HEK293 (cell line): ENCODE measurements around the gene ENSA.
"Not testable (repeated sequence)": the region's sequence is repeated elsewhere in the genome, so short reads cannot be mapped to it uniquely, and the experiment has no call there.

ENCODE experiments used
- CTCF ChIA-PET: fragments of 350-600 bp; formaldehyde crosslinking; extraction: SDS; loops from one replicate; lab custom pipeline; 2021; ENCODE audit warnings: antibody characterized with exemption; lab: Yijun Ruan, JAX
- POLR2A ChIA-PET: fragments of 300-600 bp; formaldehyde crosslinking; extraction: SDS; loops from one replicate; lab custom pipeline; 2020; ENCODE audit warnings: antibody characterized with exemption, inconsistent platforms; lab: Yijun Ruan, JAX
- H3K27ac ChIP-seq: fragments of 200-500 bp; sonication (Bioruptor generic); 2 replicates; pipeline ENCODE4 v1.5.1; 2014; ENCODE audit warnings: low read depth, low read length, control low read depth, inconsistent platforms; ENCODE audit errors: extremely low read depth
- H3K36me3 ChIP-seq, 2 experiments: fragments of 200-500 bp in 1 of 2; sonication (Bioruptor generic) in 1 of 2; 1 replicate in 1 of 2; 2 replicates in 1 of 2; pipeline ENCODE4 v1.5.1; 2014 to 2017; ENCODE audit warnings: inconsistent platforms in 2 of 2, low read length in 2 of 2; ENCODE audit not compliant: control insufficient read depth in 2 of 2, insufficient read depth in 1 of 2
- H3K4me1 ChIP-seq: fragments of 200-500 bp; sonication (Bioruptor generic); 2 replicates; pipeline ENCODE4 v1.5.1; 2014; ENCODE audit warnings: mild to moderate bottlenecking, low read length, inconsistent platforms; ENCODE audit not compliant: control insufficient read depth, insufficient read depth
- H3K4me3 ChIP-seq: 2 replicates; pipeline ENCODE4 v1.5.1; 2011; ENCODE audit warnings: low read depth, mild to moderate bottlenecking, control low read depth, low read length, moderate library complexity
- H3K9me3 ChIP-seq: fragments of 200-500 bp; sonication (Bioruptor generic); 2 replicates; pipeline ENCODE4 v1.5.1; 2014; ENCODE audit warnings: low read depth, low read length, inconsistent platforms; ENCODE audit not compliant: control insufficient read depth, insufficient read depth
- KLF7 ChIP-seq: fragments of 450-650 bp; formaldehyde crosslinking; IDR thresholded peaks from 2 replicates; pipeline ENCODE4 v1.5.1; 2016; ENCODE audit warnings: missing biosample characterization, missing genetic modification characterization, borderline replicate concordance
- MYNN ChIP-seq: fragments of 450-650 bp; formaldehyde crosslinking; IDR thresholded peaks from 2 replicates; pipeline ENCODE4 v1.5.1; 2016; ENCODE audit warnings: missing biosample characterization, missing genetic modification characterization, borderline replicate concordance
- MZF1 ChIP-seq: fragments of 450-650 bp; formaldehyde crosslinking; IDR thresholded peaks from 2 replicates; pipeline ENCODE4 v1.5.1; 2017; ENCODE audit warnings: missing biosample characterization, missing genetic modification characterization, borderline replicate concordance
- PRDM1 ChIP-seq: fragments of 450-650 bp; formaldehyde crosslinking; IDR thresholded peaks from 2 replicates; pipeline ENCODE4; 2016; ENCODE audit warnings: missing biosample characterization, missing genetic modification characterization
- ZBTB1 ChIP-seq: fragments of 450-650 bp; formaldehyde crosslinking; IDR thresholded peaks from 2 replicates; pipeline ENCODE4 v1.5.1; 2016; ENCODE audit warnings: missing biosample characterization, missing genetic modification characterization
- ZNF146 ChIP-seq: fragments of 450-650 bp; formaldehyde crosslinking; IDR thresholded peaks from 2 replicates; pipeline ENCODE4 v1.5.1; 2016; ENCODE audit warnings: missing biosample characterization, missing genetic modification characterization
- ZNF184 ChIP-seq: fragments of 450-650 bp; IDR thresholded peaks from 2 replicates; pipeline ENCODE4 v1.5.1; 2018; ENCODE audit warnings: missing biosample characterization, mild to moderate bottlenecking, missing genetic modification characterization
- ZNF202 ChIP-seq: fragments of 450-650 bp; formaldehyde crosslinking; IDR thresholded peaks from 2 replicates; pipeline ENCODE4 v1.5.1; 2016; ENCODE audit warnings: missing biosample characterization, missing genetic modification characterization, borderline replicate concordance
- ZNF324 ChIP-seq: fragments of 450-650 bp; formaldehyde crosslinking; IDR thresholded peaks from 2 replicates; pipeline ENCODE4 v1.5.1; 2016; ENCODE audit warnings: missing biosample characterization, missing genetic modification characterization
- ZNF341 ChIP-seq: fragments of 450-650 bp; formaldehyde crosslinking; IDR thresholded peaks from 2 replicates; pipeline ENCODE4; 2016; ENCODE audit warnings: low read depth, missing biosample characterization, missing genetic modification characterization
- ZNF423 ChIP-seq: fragments of 450-650 bp; formaldehyde crosslinking; IDR thresholded peaks from 2 replicates; pipeline ENCODE4 v1.5.1; 2016; ENCODE audit warnings: missing biosample characterization, missing genetic modification characterization
- ZNF529 ChIP-seq: fragments of 450-650 bp; formaldehyde crosslinking; IDR thresholded peaks from 2 replicates; pipeline ENCODE4 v1.5.1; 2017; ENCODE audit warnings: missing genetic modification characterization, missing biosample characterization; ENCODE audit not compliant: insufficient replicate concordance
- ZNF561 ChIP-seq: fragments of 450-650 bp; IDR thresholded peaks from 2 replicates; pipeline ENCODE4 v1.5.1; 2018; ENCODE audit warnings: missing biosample characterization, missing genetic modification characterization, borderline replicate concordance
- ZNF660 ChIP-seq: fragments of 450-650 bp; IDR thresholded peaks from 2 replicates; pipeline ENCODE4 v1.5.1; 2018; ENCODE audit warnings: missing biosample characterization, mild to moderate bottlenecking, missing genetic modification characterization
- ZNF670 ChIP-seq: fragments of 450-650 bp; formaldehyde crosslinking; IDR thresholded peaks from 2 replicates; pipeline ENCODE4 v1.5.1; 2016; ENCODE audit warnings: missing biosample characterization, missing genetic modification characterization, low read depth
- ZNF747 ChIP-seq: fragments of 450-650 bp; formaldehyde crosslinking; IDR thresholded peaks from 2 replicates; pipeline ENCODE4 v1.5.1; 2016; ENCODE audit warnings: missing biosample characterization, missing genetic modification characterization
- ZNF768 ChIP-seq: fragments of 450-650 bp; formaldehyde crosslinking; IDR thresholded peaks from 2 replicates; pipeline ENCODE4 v1.5.1; 2018; ENCODE audit warnings: missing biosample characterization, mild to moderate bottlenecking, missing genetic modification characterization
- ZSCAN18 ChIP-seq: fragments of 450-650 bp; formaldehyde crosslinking; IDR thresholded peaks from 2 replicates; pipeline ENCODE4 v1.5.1; 2016; ENCODE audit warnings: missing biosample characterization, missing genetic modification characterization
- ZXDB ChIP-seq: fragments of 450-650 bp; formaldehyde crosslinking; IDR thresholded peaks from 2 replicates; pipeline ENCODE4 v1.5.1; 2016; ENCODE audit warnings: missing biosample characterization, missing genetic modification characterization
- TF ChIP-seq, protein P1 (sequence below): fragments of 450-650 bp; formaldehyde crosslinking; IDR thresholded peaks from 2 replicates; pipeline ENCODE4 v1.5.1; 2016; ENCODE audit warnings: missing biosample characterization, missing genetic modification characterization

Gene ENSA

DNA sequence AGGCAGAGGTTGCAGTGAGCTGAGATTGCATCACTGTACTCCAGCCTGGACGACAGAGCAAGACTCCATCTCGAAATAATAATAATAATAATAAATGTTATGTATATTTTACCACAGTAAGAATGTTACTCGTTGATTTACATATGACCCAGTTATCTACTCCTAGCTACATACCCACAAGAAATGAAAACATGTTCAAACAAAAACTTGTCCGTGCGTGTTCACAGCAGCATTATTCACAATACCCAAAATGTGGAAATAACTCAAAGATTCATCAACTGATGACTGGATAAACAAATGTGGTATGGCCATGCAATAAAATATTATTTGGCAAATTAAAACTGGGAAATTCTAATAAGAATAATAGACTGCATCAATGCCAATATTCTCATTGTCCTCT is 31.7 kb upstream of the ENSA start (continued):
- TF ChIP-seq ZSCAN18 (tag by site-specific recombination) = no peak
- no peak for TF ChIP-seq KLF7 (tag by site-specific recombination)
- TF ChIP-seq ZNF670 (tag by site-specific recombination) = no peak
- TF ChIP-seq, protein P1, sequence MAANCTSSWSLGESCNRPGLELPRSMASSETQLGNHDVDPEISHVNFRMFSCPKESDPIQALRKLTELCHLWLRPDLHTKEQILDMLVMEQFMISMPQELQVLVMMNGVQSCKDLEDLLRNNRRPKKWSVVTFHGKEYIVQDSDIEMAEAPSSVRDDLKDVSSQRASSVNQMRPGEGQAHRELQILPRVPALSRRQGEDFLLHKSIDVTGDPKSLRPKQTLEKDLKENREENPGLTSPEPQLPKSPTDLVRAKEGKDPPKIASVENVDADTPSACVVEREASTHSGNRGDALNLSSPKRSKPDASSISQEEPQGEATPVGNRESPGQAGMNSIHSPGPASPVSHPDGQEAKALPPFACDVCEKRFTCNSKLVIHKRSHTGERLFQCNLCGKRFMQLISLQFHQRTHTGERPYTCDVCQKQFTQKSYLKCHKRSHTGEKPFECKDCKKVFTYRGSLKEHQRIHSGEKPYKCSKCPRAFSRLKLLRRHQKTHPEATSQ = no peak

- Histone ChIP-seq H3K4me1 (no peaks in the 10 kb centered on the region), H3K9me3 (no peaks in the 10 kb centered on the region), H3K36me3 (peaks cover 26 to 34% of the 10 kb centered on the region in 2 experiments), H3K27ac (no peak overlapping the region), H3K4me3 (no peak overlapping the region)
- CTCF ChIA-PET = no interaction called here
- POLR2A ChIA-PET = interaction anchor here (1.2 kb wide), 1 partner anchor 81 kb away, joined by 3 read pairs; the partner anchor contains the start of gene MCL1
- TF ChIP-seq ZNF324 = no peak
- TF ChIP-seq ZNF184 (tag by site-specific recombination) = no peak
- TF ChIP-seq ZNF768 (tag by site-specific recombination) = no peak
- TF ChIP-seq ZNF529 (tag by site-specific recombination) = no peak
- no peak for TF ChIP-seq ZNF341 (tag by site-specific recombination)
- TF ChIP-seq MYNN (tag by site-specific recombination) = no peak
- no peak for TF ChIP-seq PRDM1 (tag by site-specific recombination)
- no peak for TF ChIP-seq ZNF747 (tag by site-specific recombination)
- no peak for TF ChIP-seq ZNF423 (tag by site-specific recombination)
- no peak for TF ChIP-seq MZF1
- no peak for TF ChIP-seq ZNF146
- TF ChIP-seq ZNF202 (tag by site-specific recombination) = no peak
- TF ChIP-seq ZXDB (tag by site-specific recombination) = no peak
- TF ChIP-seq ZBTB1 = no peak
- TF ChIP-seq ZNF561 (tag by site-specific recombination) = no peak
Observed at GRCh38 chr1:150660584-150660983, 31.2 kb upstream of the ENSA start.

- H3K4me1 ChIP-seq, POLR2A ChIA-PET, H3K4me3 ChIP-seq, H3K9me3 ChIP-seq, H3K27ac ChIP-seq: not testable (repeated sequence)
- peaks cover 20 to 28% of the 10 kb centered on the region in 2 experiments for H3K36me3 ChIP-seq
- TF ChIP-seq ZNF660 (tag by site-specific recombination) = peak; percentile 63; the same call in 1 of the 2 replicates
- CTCF ChIA-PET = interaction anchor here (0.7 kb wide), 1 partner anchor 342 kb away, joined by 3 read pairs; no protein-coding TSS in a partner anchor
Observed at GRCh38 chr1:150657064-150657463, 27.7 kb upstream of the ENSA start.

- POLR2A ChIA-PET, H3K4me1 ChIP-seq, H3K4me3 ChIP-seq, H3K27ac ChIP-seq, H3K9me3 ChIP-seq: not testable (repeated sequence)
- H3K36me3 ChIP-seq = peaks cover 8 to 16% of the 10 kb centered on the region in 2 experiments; a peak in 2 of 3 replicates
- CTCF ChIA-PET = interaction anchor here (0.6 to 0.7 kb wide), 2 partner anchors 82 to 94 kb away, joined by 3 read pairs; no protein-coding TSS in a partner anchor
Observed at GRCh38 chr1:150654635-150655034, 25.2 kb upstream of the ENSA start.
